Hypothalamus (tissue), 51 donors: ENCODE data around the gene PCDHGB5.
"Not testable (repeated sequence)": the region's sequence is repeated elsewhere in the genome, so short reads cannot be mapped to it uniquely, and the experiment has no call there.

Experiments
- DNase-seq, 51 donors: peaks; one replicate each; lab custom pipeline; 2025; lab: John Stamatoyannopoulos, UW

Gene PCDHGB5

DNA sequence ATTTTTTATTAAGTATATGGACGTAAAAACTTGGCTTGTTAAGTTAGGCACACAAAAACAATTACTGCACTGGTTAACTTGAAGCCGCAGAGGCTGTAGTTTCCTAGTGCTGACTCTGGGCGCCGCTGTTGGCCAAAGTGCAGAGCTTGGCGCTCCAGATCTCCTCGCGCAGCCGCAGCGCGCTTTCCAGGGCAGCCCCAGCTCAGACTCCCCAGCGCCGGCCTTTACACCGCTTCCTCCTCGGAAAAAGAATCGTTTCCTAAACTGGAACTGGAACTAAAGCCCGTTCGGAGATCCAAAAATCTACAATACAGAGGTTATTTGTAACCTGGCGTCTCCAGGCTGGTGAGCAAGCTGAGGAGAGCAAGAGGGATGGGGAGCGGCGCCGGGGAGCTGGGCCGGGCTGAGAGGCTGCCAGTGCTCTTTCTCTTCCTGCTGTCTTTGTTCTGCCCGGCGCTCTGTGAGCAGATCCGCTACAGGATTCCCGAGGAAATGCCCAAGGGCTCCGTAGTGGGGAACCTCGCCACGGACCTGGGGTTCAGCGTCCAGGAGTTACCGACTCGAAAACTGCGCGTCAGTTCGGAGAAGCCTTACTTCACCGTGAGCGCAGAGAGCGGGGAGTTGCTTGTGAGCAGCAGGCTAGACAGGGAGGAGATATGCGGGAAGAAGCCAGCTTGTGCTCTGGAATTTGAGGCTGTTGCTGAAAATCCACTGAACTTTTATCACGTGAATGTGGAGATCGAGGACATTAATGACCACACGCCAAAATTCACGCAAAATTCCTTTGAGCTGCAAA lies at the start of gene PCDHGB5:
TSS of gene PCDHGB5 (plus strand) at position 192 of the 796 bp plus-strand sequence. CDS start at position 373, 181 bp downstream.
- DNase-seq = not testable (repeated sequence)

DNA sequence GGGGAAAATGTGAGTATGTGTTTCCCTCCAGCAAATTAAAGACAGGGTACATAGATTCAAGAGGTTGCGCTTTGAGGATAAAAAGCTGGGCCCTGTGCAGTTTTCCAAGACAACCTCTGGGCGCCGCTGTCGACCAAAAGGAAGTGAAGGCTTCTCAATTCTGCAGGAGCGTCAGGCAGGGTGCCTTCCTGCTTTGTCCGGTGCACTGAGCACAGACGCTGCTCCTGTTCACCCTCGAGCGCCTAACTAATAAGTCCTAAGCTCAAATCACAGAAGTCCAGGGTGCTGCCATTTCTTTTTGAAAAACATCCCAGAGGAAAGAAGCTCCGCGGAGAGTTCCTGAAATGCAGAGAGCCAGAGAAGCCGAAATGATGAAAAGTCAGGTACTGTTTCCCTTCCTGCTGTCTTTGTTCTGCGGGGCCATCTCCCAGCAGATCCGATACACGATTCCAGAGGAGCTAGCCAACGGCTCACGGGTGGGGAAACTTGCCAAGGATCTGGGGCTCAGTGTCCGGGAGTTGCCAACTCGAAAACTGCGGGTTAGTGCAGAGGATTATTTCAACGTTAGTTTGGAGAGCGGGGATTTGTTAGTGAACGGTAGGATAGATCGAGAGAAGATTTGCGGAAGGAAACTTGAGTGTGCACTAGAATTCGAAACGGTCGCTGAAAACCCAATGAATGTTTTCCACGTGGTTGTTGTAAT lies 47.7 kb upstream of the PCDHGB5 start, which contains the start of gene PCDHGB1:
TSS of gene PCDHGB1 (plus strand) at position 183 of the 703 bp plus-strand sequence. CDS start at position 345, 162 bp downstream.
- peak in 7 of 51 donors; percentile 6 to 33 (median 16) for DNase-seq

GRCh38 chr5:141351591-141351990 lies 46.2 kb upstream of the PCDHGB5 start:
- DNase-seq = no peak

GRCh38 chr5:141354900-141355469 lies 42.8 kb upstream of the PCDHGB5 start, which contains the start of gene PCDHGA4:
Gene PCDHGA4, plus strand, starts transcription at chr5:141355021. Its CDS starts 87 bp downstream, at chr5:141355108.
- DNase-seq = no peak

GRCh38 chr5:141355641-141356040 lies 42.1 kb upstream of the PCDHGB5 start:
- no peak for DNase-seq

GRCh38 chr5:141356133-141356532 lies 41.6 kb upstream of the PCDHGB5 start:
- DNase-seq = no peak

DNA sequence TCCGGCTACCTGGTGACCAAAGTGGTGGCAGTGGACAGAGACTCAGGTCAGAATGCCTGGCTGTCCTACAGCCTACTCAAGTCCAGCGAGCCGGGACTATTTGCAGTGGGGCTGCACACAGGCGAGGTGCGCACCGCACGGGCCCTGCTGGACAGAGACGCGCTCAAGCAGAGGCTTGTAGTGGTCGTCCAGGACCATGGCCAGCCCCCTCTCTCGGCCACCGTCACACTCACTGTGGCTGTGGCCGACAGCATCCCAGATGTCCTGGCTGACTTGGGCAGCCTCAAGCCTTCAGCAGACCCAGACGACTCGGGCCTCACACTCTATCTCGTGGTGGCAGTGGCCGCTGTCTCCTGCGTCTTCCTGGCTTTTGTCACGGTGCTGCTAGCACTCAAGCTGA lies 40.8 kb upstream of the PCDHGB5 start:
- no peak for DNase-seq

DNA sequence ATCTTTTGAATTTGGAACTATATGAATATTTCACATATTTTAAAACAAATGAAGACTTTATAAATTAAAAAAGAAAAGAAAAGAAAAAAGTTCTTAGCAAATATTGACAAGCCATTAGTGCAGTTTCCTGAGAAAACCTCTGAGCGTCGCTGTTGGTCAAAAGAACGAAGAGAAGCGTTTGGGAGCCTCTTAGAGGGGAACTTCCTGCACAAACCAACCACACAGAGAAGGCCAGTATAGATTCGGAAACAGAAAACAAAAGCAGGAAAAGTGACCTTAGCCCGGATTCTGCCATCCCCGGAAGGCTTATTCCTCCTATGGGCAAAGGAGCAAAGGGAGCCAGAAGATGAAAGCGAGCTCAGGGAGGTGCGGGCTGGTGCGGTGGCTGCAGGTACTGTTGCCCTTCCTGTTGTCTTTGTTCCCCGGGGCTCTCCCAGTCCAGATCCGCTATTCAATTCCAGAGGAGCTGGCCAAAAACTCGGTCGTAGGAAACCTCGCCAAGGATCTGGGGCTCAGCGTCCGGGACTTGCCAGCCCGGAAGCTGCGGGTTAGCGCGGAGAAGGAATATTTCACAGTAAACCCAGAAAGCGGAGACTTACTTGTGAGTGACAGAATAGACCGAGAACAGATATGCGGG lies 37.8 kb upstream of the PCDHGB5 start, which contains the start of gene PCDHGB2:
TSS of gene PCDHGB2 (plus strand) at position 205 of the 637 bp plus-strand sequence. CDS start at position 347, 142 bp downstream.
- no peak for DNase-seq

DNA sequence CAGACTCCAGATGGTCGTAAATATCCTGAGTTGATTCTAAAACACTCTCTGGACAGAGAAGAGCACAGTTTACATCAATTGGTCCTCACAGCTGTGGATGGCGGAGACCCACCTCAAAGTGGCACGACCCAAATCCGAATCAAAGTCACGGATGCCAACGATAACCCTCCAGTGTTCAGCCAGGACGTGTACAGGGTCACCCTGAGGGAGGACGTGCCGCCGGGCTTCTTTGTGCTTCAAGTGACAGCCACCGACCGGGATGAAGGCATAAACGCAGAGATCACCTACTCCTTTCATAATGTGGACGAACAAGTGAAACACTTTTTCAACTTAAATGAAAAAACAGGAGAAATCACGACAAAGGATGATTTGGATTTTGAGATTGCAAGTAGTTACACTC lies 37.1 kb upstream of the PCDHGB5 start:
- no peak for DNase-seq

GRCh38 chr5:141362719-141363118 lies 35.0 kb upstream of the PCDHGB5 start:
- DNase-seq = no peak

- no peak for DNase-seq
Measured at GRCh38 chr5:141363952-141364660, 33.6 kb upstream of the PCDHGB5 start, which contains the start of gene PCDHGA5. Gene PCDHGA5, plus strand, starts transcription at chr5:141364162. Its CDS starts 169 bp downstream, at chr5:141364331.

GRCh38 chr5:141366016-141366896 lies 31.5 kb upstream of the PCDHGB5 start:
- no peak for DNase-seq

DNA sequence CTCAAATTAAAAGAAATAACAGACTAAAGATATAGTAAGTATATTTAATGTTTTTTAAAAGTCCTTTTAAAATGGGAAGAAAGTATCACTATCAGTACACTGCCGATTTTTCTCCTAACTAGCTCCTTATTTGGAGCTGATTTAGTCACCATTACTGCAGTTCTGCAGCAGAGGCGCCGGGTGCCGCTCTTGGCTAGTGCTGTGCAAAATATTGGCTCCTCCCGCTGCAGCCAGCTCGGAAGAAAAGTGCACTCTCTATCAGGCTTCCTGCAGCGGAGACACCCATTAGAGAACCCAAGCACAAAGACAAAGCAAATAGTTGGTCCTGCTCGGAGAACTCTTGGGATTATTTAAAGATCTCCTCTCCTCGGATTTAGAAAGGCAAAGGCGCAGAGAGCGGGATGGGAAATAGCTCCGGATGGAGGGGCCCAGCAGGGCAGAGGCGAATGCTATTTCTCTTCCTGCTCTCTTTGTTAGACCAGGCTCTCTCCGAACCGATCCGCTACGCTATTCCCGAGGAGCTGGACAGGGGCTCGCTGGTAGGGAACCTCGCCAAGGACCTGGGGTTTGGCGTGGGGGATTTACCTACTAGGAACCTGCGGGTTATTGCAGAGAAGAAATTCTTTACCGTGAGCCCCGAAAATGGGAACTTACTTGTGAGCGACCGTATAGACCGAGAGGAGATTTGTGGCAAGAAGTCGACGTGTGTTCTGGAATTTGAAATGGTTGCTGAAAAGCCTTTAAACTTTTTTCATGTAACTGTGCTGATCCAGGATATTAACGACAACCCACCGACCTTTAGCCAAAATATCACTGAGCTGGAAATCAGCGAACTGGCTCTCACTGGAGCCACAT lies 27.5 kb upstream of the PCDHGB5 start, which contains the start of gene PCDHGB3:
TSS of gene PCDHGB3 (plus strand) at position 249 of the 855 bp plus-strand sequence. CDS start at position 402, 153 bp downstream.
- peak in 1 of 51 donors; percentile 11 for DNase-seq

DNA sequence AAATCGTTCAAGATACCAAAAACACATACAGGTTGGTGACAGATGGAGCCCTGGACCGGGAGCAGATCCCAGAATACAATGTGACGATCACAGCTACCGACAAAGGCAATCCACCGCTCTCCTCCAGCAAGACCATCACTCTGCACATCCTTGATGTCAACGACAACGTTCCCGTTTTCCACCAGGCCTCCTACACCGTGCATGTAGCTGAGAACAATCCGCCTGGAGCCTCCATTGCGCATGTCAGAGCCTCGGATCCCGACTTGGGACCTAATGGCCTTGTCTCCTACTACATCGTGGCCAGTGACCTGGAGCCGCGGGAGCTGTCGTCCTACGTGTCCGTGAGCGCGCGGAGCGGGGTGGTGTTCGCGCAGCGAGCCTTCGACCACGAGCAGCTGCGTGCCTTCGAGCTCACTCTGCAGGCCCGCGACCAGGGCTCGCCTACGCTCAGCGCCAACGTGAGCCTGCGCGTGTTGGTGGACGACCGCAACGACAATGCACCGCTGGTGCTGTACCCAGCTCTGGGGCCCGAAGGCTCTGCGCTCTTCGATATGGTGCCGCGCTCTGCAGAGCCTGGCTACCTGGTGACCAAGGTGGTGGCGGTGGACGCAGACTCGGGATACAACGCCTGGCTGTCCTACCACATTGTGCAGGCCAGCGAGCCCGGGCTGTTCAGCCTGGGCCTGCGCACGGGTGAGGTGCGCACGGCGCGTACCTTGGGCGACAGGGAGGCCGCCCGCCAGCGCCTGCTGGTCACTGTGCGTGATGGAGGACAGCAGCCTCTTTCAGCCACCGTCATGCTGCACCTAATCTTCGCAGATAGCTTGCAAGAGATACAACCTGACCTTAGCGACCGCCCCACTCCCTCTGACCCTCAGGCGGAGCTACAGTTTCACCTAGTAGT lies 25.9 kb upstream of the PCDHGB5 start:
- no peak for DNase-seq

DNA sequence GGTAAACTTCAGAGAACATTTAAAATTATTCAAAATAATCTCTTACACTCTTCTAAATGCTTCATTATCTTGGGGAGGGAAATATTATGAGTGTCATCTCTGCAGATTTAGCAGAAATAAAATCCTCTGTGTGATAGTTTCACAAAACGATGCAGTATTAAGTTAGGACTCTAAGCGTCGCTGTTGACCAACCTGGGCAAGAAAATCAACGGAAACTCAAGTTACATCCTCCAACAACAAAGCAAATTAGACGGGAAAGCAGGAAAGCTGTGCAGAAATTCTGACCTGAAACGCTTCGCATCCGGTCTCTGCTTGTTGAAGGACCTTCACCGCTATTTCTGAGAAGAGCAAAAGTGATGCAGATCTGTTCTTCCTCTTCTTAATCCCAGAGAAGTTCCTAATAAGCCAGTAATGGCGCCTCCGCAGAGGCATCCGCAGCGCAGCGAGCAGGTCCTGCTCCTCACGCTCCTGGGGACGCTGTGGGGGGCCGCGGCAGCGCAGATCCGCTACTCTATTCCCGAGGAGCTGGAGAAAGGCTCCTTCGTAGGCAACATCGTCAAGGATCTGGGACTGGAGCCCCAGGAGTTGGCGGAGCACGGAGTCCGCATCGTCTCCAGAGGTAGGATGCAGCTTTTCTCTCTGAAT lies 24.0 kb upstream of the PCDHGB5 start, which contains the start of gene PCDHGA6:
TSS of gene PCDHGA6 (plus strand) at position 219 of the 645 bp plus-strand sequence. CDS start at position 412, 193 bp downstream.
- no peak for DNase-seq

- DNase-seq = no peak
Measured at GRCh38 chr5:141374627-141375026, 23.1 kb upstream of the PCDHGB5 start.
